ENCODE results near the gene TNRC18.
A peak's percentile ranks its signal among the peaks of the same experiment; 100 is the strongest.
"Not testable (repeated sequence)": the region's sequence is repeated elsewhere in the genome, so short reads cannot be mapped to it uniquely, and the experiment has no call there.

The TNRC18 gene

DNA sequence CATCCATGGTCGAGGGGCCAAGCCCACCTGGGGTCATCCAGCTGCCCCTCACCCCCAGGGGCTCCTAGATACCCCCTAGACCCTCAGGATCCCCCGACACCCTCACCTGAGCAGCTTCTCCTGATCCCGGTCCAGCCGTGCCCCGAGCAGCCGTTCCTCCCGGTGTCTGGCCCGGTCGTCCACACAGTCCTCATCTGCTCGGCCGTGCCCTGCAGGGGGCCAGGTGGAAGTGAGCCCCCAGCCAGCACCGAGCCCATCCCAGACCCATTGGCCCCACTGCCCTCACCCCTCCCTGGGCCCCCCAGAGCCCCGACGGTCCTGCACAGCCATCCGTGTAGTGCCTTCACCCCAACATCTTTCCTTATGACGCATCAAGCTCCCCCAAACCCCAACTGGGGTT, 45.8 kb downstream of the TNRC18 start:
- DNase-seq (ENCODE audit: low read depth in 1 of 2, low spot score in 1 of 2) = no peak

DNA sequence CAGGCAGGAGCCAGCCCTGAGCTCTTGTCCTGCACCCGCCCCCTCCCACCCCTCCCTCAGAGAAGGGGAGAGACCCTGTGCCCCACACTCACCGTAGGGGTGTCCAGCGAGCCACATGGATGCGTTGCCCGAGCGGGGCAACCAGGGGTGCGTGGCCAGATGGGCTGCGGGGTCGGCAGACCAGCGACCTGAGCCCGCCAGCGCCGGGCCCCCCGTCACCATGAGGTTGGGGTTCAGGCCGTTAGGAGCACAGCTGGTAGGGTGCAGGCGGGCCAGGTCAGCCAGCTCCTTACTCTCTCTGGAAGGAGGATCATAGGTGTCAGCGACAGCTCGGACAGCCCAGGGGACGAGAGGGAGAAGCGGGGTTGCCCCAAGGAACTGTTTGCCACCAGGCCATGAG, 46.4 kb downstream of the TNRC18 start:
- DNase-seq (ENCODE audit: low read depth in 1 of 2, low spot score in 1 of 2) = no peak

DNA sequence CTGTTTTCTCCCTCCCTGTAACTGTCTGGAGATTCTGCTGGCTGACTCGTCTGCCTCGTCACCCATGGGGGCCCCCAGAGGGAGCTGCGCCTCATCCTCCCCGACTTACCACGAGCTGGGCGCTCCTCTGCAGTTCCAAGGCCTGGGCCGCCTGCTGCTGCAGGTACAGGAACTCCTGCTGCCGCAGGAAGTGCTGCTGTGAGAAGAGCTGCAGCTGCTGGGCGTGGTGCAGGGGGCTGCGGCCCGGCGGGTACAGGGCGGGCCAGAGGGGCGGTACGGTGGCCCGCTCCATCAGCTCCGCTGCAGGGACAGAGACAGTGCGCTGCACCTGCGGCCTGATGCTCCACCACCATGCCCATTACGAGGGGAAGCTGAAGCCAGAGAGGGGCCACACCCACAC, 47.7 kb downstream of the TNRC18 start:
- no peak for DNase-seq (ENCODE audit: low read depth in 1 of 2, low spot score in 1 of 2)

DNA sequence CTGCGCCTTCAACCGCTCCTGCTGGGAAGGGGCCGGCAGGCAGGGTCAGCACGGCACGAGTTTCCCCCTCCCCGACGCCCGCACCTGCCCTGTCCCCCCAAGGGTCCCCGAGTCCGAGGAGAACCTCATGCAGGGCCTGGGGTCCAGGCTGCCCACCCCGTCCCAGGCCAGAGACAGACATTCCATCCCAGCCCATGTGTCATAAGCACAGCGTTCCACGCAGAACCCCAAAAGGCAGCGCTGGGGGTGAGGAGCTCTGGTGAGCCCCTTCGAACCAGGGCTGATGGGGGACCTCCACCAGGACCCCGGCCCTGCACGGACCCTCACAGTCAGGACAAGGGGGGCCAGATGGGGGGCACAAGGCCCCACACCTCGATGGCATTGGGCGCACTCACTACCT, 49.2 kb downstream of the TNRC18 start:
- no peak for DNase-seq (ENCODE audit: low read depth in 1 of 2, low spot score in 1 of 2)

DNA sequence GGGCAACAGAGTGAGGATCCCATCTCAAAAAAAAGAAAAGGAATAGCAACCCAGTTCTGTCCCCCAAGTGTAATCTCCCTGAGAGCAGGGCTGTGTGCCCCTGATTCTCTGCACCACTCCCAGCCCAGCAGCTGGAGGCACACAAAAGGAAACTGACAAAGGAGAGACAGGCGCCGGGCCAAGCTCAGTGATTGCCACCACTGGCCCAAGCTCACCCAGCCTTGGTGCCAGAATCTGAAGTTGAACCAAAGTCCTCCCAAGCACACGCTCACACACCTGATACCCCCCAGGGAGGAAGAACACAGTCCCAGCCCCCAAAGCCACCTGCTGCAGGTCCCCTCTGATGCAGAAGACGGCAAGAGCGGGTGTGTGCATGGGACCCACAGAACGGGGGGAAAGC, 50.3 kb downstream of the TNRC18 start:
- no peak for DNase-seq (ENCODE audit: low read depth in 1 of 2, low spot score in 1 of 2)

DNA sequence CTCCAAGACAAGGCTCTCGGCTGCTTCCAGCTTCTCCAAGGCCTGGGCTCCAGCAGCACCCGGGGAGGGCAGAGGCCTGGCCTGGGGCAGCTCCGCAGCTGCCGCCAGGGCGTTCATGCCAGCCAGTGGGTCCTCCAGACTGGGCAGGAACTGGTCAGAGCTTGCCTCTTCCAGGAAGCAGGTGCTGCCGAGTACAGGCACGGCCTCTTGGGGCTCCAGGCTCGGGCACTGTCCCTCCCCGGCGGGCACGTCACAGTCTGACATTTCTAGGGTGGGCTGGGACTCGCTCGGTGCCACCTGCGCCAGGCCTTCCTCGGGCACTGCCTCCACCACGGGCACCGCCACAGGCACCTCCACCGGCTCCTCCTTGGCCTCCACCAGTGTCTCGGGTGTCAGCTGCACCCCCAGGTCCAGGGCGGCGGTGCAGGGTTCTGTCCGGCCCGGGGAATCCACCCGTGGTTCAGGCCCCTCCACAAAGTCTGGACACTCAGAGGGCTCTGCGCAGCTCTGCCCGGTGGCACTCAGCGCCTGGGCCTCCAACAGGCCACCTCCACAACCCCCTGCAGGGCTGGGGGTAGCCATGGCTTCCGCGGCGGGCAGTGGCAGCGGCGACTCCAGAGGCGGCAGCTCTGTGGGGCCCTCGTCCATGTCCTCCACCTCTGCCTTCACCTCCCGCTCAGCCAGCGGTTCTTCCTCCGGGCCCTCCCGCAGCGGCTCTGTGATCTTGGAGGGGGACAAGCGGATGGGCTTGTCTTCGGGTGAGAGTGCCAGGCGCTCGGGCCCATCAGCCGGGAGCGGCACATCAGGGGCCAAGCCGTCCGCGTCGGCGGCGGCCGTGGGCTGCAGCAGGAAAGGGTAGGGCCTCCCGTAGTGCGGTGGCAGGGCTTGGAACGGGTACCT, 52.9 kb downstream of the TNRC18 start:
- no peak for DNase-seq (ENCODE audit: low read depth in 1 of 2, low spot score in 1 of 2)

DNA sequence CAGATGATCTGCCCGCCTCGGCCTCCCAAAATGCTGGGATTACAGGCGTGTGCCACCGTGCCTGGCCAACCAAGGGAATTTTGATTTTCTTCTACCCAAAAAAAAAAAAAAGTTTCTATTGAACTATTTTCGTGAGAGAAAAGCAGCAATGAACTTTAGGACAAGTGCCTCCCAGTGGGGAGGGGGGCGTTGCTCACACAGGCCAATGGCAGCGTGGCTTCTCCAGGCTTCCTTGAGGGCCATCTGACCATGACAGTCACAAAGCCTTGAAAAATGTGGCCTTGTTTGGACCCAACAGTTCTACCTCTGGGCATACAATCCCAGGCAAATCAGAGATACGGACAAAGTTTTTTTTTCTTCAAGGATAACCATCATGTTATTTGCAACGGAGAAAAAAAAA, 56.0 kb downstream of the TNRC18 start:
- no peak for DNase-seq (ENCODE audit: low read depth in 1 of 2, low spot score in 1 of 2)

DNA sequence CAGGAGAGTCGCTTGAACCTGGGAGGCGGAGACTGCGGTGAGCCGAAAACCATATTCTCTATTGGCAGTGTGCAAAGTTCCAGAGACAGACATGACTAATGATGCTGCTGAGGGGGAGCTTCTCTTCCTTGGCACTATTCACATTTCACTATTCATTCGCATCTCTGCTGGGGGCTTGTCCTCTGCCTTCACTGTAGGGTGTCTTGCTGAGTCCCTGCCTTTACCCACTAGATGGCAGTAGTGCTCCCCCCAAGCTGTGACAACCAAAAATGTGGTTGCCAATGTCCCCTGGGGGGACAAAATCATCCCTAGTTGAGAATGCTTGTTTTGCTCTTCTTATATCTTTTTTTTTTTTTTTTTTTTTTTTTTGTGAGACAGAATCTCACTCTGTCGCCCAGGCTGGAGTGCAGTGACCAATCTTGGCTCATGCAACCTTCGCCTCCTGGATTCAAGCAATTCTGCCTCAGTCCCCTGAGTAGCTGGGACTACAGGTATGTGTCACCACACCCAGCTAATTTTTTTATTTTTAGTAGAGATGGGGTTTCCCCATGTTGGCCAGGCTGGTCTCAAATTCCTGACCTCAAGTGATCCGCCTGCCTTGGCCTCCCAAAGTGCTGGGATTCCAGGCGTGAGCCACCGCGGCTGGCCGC, 57.5 kb downstream of the TNRC18 start:
- DNase-seq (ENCODE audit: low read depth in 1 of 2, low spot score in 1 of 2) = peak; percentile 19 to 43

DNA sequence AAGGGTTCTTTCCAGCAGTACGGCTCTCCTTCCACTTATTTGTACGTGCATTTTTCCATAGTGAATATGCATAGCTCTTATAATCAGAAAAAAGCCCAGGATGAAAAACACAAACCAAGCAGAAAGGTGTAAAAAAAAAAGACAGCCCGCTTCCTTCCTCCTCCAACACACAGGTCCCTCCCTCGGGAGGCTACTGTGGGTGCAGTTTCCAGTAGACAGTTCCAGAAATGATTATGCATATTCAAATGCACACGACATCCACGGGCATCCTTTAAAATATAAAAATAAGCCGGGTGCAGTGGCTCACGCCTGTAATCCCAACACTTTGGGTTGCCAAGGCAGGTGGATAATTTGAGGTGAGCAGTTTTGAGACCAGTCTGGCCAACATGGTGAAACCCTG, 59.9 kb downstream of the TNRC18 start:
- DNase-seq (ENCODE audit: low read depth in 1 of 2, low spot score in 1 of 2) = no peak

DNA sequence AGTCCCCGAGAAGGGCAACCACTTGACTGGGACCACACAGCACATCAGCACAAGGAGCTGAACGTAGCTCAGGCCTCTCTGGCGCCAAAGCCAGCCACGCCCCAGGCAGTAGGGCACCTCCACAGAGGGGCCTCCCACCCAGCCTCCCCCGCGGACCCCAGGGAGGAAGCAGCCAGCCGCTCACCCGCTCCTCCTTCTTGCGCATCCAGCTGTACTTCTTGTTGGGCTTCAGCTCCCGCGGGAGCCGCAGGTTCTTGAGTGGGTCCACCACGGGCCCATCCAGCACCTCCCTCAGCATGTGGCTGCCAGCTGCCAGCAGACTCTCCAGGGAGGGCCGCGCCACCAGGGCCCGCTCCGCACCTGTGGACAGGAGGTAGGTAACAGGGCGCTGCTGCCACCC, 61.2 kb downstream of the TNRC18 start:
- no peak for DNase-seq (ENCODE audit: low read depth in 1 of 2, low spot score in 1 of 2)

DNA sequence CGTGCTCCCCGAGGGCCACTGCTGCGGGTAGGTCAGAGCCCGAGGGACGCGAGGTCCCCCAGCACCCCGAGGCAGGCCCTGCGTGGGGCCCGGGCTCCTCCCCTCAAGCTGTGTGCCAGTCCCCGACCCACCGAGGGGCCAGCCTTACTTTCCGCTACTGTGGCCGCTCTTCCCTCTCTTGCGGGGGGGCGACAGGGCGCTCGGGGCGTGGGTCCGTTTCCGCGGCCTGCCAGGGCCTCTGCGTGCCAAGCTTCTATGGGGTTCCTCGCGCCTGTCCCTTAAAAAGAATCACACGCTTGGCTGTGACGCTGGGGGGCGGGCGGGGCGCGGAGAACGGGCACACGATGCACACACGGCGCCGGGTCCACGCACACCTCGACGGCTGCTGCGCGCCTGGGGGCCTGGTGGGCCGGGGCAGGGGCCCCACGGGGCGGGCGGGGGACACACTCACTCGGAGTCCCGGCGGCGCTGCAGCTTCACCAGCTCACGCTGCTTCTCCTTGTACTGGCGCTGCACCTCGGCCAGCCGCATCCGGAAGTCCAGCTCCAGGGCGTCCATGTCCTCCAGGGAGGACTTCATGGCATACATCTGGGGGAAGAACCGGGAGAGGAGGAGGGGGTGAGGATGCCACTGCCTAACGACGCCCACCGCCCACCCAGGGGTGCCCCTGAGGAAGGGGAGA, 62.0 kb downstream of the TNRC18 start:
- no peak for DNase-seq (ENCODE audit: low read depth in 1 of 2, low spot score in 1 of 2)

DNA sequence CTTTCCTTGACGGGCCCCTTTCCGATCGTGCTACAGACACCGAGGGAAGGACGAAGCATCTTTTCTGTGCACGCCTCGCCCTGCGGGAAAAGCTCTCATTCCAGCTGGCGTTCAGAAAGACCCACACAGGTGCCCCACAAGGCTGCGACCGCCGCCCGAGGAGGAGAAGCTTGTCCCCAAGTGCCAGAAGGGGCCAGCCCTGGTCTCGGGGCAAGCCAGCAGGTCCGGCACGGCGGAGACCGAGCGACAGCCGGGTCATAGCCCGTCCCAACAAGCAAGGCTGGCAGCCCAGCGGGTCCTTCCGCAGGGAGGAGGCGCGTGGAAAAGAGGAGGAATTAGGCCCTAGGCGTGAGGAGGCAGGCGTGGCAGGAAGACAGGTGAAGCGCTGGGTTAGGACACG, 62.7 kb downstream of the TNRC18 start:
- DNase-seq (ENCODE audit: low read depth in 1 of 2, low spot score in 1 of 2) = no peak

DNA sequence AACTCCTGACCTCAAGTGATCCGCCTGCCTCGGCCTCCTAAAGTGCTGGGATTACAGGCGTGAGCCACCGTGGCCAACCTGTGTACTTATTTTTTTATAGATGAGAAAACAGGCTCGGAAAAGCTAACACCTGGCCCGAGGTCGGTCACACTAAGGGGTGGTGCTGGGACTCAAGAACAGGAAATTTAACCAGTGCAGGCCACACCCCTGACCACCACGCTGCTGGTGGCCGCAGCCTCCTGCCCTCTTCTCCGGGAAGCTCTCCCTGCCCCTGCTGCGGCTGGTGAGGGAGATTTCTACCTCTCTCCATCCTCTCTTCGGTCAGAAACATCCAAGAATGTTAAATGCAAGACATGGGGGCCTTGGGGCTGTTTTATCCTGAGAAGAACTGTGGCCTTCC, 63.2 kb downstream of the TNRC18 start:
- DNase-seq (ENCODE audit: low read depth in 1 of 2, low spot score in 1 of 2) = no peak

DNA sequence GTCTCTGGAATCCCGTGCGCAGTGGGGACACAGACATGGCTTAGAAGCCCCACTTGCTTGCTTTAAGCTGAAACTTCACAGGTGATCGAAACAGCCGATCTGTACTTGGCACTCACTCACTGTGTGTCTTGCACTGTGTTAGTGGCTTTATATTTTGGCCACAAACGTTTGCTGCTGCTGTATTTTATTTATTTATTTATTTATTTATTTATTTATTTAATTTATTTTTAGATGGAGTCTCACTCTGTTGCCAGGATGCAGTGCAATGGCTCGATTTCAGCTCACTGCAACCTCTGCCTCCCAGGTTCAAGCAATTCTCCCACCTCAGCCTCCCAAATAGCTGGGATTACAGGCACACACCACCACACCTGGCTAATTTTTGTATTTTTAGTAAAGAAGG, 63.6 kb downstream of the TNRC18 start:
- not testable (repeated sequence) for DNase-seq (ENCODE audit: low read depth in 1 of 2, low spot score in 1 of 2)

DNA sequence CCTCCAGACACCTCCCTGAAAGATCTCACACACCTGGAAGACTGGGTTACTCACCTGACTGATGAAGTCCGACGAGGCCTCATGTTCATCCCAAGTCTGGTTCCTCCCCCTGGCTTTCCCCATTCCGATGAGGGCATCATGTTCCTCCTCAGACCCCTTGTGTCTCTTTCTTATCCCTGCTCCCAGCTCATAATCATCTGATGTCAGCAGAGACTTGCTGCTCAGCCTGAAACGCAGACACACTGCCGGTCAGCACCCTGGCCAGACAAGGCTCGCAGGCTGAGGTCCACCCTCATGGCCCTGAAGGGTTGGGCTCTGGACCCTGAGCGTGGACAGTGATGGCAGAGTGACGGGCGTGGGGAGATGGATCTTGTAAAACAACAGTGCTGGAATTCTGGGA, 64.3 kb downstream of the TNRC18 start:
- no peak for DNase-seq (ENCODE audit: low read depth in 1 of 2, low spot score in 1 of 2)

DNA sequence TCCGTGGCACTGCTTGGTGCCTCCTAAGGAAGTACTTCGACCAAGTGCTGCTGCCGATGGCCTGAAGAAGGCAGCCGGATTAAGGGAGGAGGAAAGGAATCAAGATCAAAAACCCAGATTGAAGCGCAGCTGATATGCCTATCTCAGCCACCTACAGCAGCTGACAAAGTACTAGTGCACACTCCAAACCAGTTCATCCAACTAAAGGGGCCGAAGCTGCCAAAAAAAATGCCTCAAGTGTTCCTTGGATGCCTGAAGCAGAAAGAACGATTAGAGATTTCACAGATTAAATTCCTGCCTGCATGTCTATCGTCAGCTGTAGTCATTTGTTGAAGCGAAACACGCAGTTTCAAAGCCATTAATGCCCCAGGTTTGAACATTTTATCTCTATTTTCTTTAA, 65.7 kb downstream of the TNRC18 start:
- DNase-seq (ENCODE audit: low read depth in 1 of 2, low spot score in 1 of 2) = no peak

DNA sequence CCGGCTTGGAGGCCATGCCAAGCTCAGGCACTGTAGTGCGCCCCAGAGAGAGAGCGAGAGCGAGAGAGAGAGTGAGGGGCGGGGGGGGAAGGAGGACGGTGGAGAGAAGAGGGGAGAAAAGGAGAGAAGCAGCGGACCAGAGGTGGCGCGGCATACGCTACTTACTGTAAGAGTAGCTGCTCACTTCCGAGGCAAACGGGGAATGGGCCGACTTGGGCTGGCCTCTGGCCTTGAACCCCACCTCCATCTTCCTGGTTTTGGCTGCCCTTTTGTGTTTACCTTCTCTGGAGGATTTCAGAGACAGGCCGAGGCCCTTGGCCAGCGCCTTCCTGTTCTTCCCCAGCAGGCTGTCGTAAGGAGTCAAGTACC, 66.9 kb downstream of the TNRC18 start:
- no peak for DNase-seq (ENCODE audit: low read depth in 1 of 2, low spot score in 1 of 2)

DNA sequence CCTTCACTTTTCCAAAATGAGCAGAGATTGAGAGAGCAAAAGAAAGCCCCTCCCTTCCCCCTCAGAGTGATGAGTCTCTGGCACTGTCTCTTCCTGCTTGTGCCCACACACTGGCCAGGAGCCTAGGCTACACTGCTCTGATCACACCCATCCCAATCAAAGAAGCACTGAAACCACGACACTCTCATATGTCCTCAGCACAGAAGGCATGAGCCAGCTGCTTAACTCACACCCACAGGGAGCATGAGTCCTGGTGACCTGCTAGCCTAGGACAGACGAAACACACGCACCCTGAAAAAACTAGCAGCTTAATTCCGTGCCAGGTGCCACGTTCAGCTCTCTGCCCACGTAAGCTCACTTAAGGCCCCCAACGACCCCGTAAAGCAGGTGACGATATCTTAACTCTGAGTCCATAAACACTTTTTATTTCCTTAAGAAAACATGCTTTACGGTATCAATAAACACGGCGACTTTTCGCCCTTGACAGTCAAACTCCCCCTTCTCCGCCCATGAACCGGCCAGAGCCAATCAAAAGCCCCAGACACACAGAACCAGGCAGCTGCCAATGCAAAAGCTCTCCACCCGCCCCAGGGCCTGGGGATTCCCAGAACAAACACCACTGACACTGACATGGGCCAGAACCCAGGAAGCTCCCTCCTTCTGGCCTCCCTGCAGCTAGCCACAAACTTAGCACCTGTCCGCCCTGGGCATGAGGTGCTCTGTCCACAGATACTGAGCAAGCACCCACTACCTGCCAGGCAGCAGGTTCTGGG, 69.0 kb downstream of the TNRC18 start:
- no peak for DNase-seq (ENCODE audit: low read depth in 1 of 2, low spot score in 1 of 2)

DNA sequence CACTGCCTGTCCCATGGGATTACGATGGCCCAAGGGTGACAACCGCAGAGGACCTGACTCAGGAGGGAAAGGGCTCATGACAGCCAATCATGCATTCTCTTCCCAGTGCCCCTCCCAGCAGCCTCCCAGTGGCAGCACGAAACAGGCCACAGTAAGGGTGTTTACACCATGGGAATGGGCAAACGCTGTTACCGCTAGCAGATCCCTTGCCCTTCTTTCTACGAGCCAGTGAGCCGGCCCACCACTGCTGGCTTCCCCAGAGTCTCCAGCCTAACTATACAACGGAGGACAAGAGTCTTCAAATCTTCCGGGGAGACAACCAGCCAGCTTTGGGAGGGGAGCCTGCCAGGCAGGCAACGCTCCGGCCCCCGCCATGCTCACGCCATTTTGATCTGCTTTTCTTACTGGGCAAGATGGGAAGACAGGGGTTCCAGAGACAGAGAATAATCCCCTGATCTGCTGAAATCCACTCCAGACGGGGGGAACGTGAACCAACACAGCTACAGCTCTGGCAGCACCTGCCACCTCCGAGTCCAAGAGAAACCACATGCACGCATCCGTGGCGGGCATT, 71.1 kb downstream of the TNRC18 start:
- DNase-seq (ENCODE audit: low read depth in 1 of 2, low spot score in 1 of 2) = no peak

DNA sequence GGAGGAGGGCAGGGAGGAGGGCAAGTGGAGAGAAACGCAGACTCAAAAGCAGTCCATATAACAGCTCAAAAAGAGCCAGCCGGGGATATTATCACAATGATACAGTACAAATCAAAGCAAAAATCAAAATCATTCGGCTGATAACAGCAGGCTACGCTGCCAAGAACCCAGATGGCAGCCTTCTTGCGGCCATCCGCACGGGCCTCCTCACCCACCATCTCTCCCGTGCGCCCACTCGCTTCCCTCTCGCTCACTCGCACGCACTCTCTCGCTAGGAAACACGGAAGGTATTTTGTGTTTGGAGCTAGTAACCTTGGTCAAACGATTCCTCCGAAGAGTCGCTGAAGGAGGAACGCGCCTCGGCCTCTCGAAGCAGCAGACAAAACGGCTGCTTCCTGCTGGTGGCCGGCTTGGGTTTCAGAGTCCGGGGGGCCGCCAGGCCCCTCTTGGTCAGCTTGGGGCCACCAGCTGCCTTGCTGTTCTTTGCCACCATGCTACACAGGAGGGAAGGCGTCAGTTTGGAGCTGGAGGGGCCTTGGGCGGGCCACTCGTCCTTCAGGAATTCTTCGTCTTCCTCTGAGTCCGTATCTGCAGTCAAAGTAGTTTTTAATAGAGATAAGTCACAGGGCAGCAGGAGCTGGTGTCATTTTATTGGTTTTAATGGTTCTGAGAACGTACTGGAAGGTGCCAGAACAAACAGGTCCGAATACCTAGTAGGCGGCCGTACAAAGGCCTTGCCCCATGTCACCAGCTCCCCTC, 71.9 kb downstream of the TNRC18 start:
- DNase-seq (ENCODE audit: low read depth in 1 of 2, low spot score in 1 of 2) = no peak
